Left hindlimb (tissue), 1 donor: Measurements from ENCODE around the gene LUC7L3.
"Not testable (repeated sequence)": the region's sequence is repeated elsewhere in the genome, so short reads cannot be mapped to it uniquely, and the experiment has no call there.

ENCODE experiments used
- DNase-seq: peaks from one replicate; pipeline ENCODE4 v3.0.0-alpha.2; 2018

LUC7L3 gene, protein sequence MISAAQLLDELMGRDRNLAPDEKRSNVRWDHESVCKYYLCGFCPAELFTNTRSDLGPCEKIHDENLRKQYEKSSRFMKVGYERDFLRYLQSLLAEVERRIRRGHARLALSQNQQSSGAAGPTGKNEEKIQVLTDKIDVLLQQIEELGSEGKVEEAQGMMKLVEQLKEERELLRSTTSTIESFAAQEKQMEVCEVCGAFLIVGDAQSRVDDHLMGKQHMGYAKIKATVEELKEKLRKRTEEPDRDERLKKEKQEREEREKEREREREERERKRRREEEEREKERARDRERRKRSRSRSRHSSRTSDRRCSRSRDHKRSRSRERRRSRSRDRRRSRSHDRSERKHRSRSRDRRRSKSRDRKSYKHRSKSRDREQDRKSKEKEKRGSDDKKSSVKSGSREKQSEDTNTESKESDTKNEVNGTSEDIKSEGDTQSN

DNA sequence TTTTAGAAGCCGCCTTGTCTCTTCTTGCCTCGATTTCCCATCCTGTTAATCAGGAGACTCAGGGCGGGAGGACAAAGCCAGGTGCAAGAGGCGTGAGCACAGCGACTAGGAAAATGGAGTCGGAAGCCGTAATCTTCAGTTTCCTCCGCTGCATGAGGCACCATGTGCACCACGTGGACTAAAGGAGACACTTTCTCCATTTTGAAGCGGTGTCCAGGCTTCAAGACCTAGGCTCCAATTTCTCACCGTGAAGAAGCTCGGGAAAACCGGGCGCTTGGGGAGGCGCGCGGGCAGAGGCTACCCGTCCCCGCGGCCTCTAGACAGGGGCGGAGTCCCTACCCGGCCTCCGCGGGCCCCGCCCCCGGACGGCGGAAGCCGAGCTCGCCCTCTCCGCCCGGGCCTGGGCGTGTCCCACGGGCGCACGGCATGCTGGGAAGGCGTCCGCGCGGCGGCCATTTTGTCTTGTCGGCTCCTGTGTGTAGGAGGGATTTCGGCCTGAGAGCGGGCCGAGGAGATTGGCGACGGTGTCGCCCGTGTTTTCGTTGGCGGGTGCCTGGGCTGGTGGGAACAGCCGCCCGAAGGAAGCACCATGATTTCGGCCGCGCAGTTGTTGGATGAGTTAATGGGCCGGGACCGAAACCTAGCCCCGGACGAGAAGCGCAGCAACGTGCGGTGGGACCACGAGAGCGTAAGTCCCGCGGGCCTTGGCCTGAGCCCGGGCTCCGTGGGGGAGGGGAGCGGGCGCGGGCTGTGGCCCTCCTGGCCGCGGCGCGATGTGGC is at the start of gene LUC7L3:
Gene LUC7L3 (plus strand): TSS at position 460 of the 780 bp plus-strand sequence. CDS start 130 bp downstream, at position 590.
- DNase-seq, result peak; percentile 97

DNA sequence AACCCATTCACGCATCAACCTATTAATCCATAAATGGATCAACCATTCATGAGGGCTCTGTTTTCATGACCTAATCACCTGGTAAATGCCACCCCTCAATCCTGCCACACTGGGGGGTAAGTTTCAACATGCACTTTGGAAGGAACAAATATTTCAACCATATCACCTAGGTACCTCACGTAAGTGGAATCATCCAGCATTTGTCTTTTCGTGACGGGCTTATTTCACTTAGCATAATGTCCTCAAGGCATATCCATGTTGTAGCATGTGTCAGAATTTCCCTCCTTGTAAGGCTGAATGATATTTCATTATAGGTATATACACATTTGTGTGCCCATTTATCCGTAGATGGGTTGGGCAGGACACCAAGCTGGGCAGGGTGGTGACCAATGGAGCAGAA is 47.3 kb upstream of the LUC7L3 start:
- DNase-seq, result no peak

DNA sequence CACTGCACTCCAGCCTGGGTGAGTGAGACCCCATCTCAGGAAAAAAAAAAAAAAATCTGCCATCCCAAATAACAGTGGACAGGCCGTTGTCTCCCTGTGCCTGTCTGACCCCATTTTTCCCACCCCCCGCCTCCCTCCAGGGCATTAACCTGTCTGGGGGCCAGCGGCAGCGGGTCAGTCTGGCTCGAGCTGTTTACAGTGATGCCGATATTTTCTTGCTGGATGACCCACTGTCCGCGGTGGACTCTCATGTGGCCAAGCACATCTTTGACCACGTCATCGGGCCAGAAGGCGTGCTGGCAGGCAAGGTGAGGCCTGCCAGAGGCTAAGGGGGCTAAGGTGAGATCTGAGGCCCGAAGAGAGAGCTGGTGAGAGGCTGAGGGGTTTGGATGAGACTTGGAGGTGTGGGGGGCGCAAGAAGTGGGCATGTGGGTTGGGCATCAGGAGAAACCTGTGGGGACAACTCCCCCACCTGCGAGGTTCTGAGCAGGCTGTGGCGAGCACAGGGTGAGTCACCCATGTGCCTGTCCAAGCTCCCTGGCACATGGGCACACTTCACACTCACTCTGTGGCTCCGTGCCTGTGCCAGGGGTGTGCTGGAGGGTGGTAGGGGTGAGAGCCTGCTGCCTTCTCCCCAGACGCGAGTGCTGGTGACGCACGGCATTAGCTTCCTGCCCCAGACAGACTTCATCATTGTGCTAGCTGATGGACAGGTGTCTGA is 46.4 kb upstream of the LUC7L3 start:
- DNase-seq, result no peak

DNA sequence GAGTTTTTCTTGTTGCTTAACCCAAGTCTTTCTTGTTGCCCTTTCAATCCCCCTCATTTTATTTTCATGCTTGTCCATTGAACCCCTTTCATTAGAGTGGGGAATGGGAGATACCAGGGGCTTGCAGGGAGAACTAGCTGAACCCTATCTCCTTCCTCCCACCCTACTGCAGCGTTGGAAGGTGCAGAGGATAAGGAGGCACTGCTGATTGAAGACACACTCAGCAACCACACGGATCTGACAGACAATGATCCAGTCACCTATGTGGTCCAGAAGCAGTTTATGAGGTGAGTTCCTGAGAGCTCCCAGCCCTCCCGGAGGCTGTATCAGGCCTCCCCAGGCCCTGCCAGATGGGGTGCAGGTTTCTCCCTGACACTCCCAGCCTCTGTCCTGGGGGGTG is 44.2 kb upstream of the LUC7L3 start:
- DNase-seq, result no peak

DNA sequence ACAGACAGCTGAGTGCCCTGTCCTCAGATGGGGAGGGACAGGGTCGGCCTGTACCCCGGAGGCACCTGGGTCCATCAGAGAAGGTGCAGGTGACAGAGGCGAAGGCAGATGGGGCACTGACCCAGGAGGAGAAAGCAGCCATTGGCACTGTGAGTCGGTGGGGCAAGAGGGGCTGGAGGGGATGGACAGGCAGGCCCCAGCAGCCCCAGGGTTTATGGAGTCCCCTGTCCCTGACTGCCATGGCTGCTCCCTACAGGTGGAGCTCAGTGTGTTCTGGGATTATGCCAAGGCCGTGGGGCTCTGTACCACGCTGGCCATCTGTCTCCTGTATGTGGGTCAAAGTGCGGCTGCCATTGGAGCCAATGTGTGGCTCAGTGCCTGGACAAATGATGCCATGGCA is 43.8 kb upstream of the LUC7L3 start:
- no peak for DNase-seq

DNA sequence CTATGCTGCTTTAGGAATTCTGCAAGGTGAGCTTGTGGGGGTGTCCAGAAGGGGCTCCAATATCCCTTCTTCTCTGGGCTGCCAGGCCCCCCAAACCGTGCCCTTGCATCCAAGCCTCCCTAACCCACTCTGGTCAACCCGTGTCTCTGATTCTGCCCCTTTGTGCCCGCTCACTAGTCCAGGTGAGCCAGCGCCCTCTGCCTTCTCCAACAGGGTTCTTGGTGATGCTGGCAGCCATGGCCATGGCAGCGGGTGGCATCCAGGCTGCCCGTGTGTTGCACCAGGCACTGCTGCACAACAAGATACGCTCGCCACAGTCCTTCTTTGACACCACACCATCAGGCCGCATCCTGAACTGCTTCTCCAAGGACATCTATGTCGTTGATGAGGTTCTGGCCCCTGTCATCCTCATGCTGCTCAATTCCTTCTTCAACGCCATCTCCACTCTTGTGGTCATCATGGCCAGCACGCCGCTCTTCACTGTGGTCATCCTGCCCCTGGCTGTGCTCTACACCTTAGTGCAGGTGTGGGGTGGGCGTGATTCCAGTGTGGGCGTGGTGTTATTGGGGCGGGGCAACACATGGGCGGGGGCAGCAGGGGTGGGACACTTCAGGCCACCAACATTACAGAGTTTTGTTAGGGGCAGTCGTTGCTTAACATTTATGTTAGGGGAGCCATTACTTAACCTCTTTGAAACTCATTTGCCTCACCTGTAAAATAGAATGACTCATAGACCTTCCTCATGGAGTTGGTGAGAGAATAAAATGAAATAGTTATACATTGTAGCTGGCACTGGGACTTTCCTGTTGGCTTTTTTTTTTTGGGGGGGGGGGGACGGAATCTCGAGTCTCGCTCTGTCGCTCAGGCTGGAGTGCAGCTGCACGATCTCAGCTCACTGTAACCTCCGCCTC is 43.1 kb upstream of the LUC7L3 start:
- no peak for DNase-seq

DNA sequence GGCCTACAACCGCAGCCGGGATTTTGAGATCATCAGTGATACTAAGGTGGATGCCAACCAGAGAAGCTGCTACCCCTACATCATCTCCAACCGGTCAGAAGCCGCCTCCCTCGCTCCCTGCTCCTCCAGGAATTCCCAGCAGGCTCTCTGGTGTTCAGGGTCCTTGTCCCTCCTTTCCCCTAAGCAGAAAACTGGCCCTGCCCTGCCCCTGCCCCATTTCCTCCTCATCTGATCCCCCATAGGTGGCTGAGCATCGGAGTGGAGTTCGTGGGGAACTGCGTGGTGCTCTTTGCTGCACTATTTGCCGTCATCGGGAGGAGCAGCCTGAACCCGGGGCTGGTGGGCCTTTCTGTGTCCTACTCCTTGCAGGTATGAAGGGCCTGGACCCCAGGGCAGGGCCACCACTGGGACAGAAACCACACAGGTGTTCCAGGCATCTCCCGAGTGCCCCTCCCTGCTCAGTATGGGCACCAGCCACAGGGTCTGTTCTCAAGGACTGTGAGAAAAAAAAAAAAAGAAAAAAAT is 41.5 kb upstream of the LUC7L3 start:
- DNase-seq, result no peak

DNA sequence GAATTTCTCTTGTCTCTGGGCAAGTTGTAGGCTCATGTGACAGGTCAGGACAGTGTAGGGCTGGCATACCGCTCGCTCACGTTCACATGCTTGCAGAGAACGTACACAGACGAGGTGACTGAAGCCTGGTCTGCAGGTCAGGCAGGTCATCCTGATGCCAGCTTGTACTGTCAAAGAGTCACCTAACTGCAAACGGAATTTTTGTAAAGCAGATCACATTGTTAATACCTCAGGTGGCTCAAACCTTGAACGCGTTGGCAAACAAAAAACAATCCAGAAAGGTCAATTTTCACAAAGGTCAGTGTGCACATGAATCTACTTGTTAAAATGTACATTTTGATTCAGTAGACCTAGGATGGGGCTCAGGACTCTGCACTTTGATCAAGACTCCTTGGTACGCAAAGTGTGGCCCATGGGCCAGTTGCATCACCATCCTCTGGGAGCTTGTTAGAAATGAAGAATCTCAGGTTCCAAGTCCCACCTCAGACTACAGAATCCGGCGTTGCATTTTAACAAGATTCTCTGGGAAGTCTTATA is 40.3 kb upstream of the LUC7L3 start:
- no peak for DNase-seq

DNA sequence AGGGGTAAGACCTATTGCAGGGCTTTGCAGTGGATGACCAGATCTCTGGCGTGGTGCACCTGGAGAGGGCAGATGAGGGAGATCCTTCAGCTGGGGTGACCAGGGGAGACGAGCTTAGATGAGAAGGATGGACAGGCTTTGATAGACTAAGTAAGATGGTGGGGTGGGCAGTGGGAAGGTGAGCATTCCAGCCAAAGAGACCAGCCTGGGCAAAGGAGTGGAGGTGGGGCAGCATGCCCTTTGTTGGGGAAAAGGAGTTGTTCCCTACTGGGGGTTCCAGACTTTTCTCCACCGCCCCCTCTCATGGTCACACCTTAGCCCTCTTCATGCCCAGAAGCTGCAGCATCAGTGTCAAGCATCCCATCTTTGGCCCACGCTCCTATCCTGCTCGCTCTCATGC is 39.3 kb upstream of the LUC7L3 start:
- no peak for DNase-seq

DNA sequence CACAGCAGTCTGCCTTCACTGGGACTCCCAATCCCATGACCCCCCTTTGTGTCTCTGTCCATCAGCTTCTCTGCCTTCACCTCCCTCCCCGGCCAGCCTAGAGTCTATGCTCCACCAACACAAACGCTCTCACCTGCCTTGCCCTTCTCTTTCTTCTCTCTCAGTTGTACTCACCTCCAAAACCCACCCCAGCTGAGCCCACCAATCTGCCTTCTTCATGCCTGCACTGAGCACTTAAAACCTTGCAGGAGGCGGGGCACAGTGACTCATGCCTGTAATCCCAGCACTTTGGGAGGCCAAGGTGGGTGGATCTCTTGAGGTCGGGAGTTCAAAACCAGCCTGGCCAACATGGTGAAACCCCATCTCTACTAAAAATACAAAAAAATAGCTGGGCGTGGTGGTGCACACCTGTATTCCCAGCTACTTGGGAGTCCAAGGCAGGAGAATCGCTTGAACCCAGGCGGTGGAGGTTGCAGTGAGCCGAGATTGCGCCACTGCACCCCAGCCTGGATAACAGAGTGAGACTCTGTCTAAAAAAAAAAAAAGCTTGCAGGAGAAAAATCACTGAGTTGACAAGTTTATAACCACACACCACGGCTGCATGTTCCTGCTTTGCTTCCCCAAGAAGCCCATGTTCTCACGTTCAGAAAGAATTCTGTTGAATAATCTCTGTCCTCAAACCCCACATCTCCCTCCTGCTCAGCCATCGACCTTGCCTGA is 38.7 kb upstream of the LUC7L3 start:
- not testable (repeated sequence) for DNase-seq

DNA sequence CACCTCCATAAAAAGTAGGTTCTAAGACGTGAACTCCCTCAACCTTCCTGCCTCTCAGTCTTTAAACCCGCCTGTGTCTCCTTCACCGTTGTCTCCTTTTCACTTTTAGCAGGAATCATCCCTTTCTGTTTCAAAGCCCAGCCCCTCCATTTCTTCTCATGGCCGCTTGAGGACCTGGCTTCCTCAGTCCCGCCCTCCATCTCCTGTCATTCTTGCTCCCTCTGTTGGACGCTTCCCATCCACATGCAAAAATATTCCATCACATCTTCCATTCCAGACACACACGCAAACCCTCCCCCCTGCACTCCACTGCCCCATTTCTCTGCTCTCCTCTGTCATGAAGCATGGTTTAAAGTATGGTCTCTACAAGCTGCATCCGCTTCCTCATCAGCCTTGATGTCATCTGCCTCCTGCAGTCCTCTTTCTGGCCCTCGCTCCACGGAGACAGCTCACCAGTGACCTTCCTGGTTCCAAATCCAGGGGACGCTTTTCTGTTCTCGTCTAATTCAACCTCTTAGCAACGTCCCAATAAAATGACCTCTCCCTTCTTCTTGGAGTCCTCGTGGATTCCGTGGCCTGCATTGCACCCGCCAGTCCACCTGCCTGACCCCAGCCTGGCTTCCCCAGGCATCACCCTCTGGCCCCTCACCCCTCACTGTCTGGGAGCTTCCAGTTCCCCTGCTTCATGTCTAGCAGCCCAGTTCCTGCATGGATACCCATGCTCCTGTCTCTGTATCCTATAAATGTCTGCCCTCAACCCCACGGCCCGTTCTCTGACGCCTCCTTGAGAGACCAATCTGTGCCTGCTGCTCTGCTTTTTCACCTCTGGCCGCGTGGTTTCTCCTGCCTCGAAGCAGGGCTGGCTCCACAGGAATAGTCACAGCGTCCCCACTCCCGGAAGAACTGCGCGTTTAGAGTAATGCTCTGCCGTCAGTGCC is 37.9 kb upstream of the LUC7L3 start:
- peak; percentile 81 for DNase-seq

DNA sequence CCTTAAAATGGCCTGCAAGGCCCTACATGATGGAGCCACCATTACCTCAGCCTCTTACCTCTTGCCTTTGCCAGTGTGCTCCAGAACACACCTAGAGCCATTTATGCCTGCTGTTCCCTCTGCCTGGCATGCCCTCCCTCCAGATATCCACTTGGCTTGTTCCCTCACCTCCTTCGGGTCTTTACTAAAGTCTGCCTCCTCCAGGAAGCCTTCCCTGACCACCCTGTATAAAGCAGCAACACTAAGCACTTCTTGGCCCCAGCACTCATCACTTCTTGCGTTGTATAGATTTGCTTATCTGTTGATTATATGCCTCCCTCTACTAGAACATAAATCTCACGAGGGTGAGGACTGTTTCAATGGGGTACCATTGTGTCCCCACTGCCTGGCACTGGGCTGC is 37.0 kb upstream of the LUC7L3 start:
- DNase-seq, result no peak

DNA sequence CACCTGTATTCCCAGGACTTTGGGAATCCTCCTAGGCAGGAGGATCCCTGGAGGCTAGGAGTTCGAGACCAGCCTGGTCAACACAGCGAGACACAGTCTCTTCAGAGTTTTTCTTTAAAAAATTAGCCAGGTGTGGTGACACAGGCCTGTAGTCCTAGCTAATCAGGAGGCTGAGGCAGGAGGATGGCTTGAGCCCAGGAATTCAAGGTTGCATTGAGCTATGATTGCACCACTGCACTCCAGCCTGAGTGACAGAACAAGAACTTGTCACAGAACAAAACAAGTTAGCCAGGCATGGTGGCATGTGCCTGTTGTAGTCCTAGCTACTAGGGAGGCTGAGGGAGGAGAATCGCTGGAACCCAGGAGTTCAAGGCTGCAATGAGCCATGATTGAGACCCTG is 36.5 kb upstream of the LUC7L3 start:
- DNase-seq, result no peak

DNA sequence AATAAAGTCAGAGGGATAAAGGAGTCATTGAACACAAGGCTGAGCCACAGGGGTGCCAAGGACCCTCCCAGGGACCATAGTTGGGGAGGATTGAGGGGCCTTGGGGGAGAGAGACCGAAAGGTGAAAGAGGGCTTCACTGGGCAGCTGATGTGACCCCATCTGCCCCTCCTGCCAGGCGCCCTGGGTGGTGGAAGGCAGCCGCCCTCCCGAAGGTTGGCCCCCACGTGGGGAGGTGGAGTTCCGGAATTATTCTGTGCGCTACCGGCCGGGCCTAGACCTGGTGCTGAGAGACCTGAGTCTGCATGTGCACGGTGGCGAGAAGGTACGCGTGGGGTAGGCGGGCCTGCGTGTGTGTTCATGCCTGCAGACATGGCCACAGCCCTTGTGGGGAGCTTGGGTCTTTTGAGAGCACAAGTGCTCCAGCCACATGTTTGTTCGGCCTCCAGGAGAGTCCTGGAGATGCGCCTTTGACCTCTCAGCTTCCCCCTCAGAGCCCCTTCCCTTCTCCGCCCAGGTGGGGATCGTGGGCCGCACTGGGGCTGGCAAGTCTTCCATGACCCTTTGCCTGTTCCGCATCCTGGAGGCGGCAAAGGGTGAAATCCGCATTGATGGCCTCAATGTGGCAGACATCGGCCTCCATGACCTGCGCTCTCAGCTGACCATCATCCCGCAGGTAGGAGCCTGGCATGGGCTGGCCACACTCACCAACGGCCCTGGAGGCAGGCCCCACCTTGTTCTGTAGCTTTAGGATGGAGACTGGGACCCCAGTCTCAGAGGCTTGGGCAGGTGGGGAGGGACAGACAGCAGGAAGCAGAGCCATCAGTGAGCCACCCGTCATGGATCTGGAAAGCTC is 35.7 kb upstream of the LUC7L3 start:
- no peak for DNase-seq

DNA sequence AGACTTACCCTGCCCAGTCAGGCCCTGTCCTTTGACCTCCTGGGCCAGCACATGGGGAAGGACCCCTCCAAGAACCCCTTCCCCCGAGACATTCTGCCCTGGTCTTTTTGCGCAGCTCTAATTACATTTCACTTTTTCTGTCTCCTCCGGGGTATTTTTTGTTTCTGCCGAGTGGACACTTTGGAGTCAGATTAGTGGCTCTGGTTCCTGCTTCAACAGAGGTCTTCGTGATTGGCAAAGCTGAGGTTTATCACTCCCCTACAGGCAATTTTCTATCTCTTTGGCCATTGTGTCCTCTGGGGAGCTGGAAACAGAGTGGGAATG is 35.2 kb upstream of the LUC7L3 start:
- no peak for DNase-seq

DNA sequence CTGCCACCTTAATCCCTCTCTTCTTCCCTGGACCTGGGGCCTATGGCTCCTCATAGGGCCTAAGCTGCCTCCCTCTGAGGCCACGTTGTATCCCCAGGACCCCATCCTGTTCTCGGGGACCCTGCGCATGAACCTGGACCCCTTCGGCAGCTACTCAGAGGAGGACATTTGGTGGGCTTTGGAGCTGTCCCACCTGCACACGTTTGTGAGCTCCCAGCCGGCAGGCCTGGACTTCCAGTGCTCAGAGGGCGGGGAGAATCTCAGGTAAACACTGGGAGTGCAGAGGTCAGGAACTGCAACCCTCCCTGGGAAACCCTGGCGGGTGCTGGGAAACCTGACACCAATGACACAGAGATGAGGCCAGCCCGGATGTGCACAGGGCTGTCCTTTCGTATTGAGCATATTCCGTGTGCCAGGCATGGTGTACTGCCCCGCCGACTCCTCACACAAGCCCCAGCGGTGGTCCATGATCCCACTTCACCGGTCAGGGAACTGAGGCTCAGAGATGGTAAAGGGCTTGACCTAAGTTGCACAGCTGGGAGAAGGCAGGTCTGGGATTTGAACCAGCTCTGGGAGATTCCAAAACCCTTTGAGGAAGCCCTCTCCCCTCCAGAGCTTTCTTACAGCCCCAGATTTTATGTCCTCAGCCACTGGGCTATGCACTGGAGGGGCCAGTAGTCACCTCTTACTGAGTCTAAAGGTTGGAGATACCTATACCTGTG is 34.6 kb upstream of the LUC7L3 start:
- no peak for DNase-seq

DNA sequence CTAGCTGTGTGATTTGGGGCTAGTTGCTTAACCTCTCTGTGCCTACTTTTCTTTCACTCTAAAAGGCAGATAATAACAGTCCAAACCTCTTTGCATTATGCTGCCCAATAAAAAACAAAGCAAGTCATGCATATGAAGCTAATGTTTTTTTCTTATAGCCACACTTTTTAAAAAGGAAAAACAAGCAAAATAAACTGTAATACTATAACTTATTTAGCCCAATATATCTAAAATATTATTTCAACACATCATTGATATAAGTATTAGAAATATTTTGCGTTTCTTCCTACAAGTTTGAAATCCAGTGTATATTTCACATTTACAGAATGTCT is 34.1 kb upstream of the LUC7L3 start:
- no peak for DNase-seq

DNA sequence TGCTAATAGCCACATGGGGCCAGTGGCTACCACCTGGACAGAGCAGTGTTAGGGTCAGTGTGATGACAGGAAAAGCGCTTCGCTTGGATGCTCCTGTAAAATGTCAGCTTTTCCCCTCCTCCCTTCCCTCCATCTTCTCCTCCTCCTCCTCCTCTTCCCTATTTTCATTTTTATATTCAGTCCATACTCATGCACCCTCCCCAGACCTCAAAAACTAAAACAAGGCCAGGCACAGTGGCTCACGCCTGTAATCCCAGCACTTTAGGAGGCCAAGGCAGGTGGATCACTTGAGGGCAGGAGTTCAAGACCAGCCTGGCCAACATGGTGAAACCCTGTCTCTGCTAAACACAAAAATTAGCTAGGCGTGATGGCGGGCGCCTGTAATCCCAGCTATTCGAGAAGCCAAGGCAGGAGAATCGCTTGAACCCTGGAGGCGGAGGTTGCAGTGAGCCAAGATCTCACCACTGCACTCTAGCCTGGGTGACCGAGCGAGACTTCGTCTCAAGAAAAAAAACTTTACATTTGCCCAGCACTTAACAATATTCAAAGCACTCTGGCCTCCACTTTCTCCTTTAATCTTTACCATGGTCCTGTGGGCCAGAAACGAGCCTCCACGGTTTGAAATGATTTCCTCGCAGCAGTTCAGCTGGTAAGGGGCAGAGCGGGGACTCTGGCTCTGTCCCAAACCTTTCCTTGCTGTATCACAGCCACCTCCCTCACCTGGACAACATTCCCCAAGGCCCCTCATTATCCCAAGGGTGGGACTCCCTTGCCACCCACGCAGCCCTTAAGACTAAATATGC is 33.5 kb upstream of the LUC7L3 start:
- no peak for DNase-seq
